Adrenal gland (tissue), 5 donors: Measurements from ENCODE around the gene TADA2A.

Source experiments
- CTCF ChIP-seq, 6 experiments: fragments of 450-650 bp in 4 of 6; fragments of 200-600 bp in 2 of 6; sonication (generic) in 1 of 6; IDR thresholded peaks; 1 replicate in 5 of 6; 2 replicates in 1 of 6; pipeline versions ENCODE4 v1.5.1 to v1.8.0; 2016 to 2021; ENCODE audit warnings: antibody characterized with exemption in 6 of 6, mild to moderate bottlenecking in 2 of 6, moderate library complexity in 1 of 6
- POLR2A ChIP-seq, 2 donors: fragments of 450-650 bp; IDR thresholded peaks; one replicate each; pipeline ENCODE4 v1.6.1; 2017; ENCODE audit warnings: antibody characterized with exemption in 2 of 2, mild to moderate bottlenecking in 2 of 2, moderate library complexity in 1 of 2
- donor health status: DM: no; HTN: no; CAD: no.

- peak in 3 of 6 experiments; percentile 23 to 44 (median 40) for TF ChIP-seq CTCF (IDR thresholded peaks at IDR 0.05)
- peak; percentile 46 to 50 for TF ChIP-seq POLR2A (IDR thresholded peaks at IDR 0.05)
Observed at GRCh38 chr17:37406635-37407461, at the start of gene TADA2A, which contains the start of gene ACACA.
